HG02642 (cell line): Measurements from ENCODE around the gene TARS2.

Experiments
- ATAC-seq: cut with Tn5 transposase; IDR thresholded peaks from one replicate; pipeline ENCODE4 v1.9.1; 2021; ENCODE audit warnings: mild to moderate bottlenecking; ENCODE audit not compliant: unreplicated experiment, poor library complexity

The TARS2 gene

DNA sequence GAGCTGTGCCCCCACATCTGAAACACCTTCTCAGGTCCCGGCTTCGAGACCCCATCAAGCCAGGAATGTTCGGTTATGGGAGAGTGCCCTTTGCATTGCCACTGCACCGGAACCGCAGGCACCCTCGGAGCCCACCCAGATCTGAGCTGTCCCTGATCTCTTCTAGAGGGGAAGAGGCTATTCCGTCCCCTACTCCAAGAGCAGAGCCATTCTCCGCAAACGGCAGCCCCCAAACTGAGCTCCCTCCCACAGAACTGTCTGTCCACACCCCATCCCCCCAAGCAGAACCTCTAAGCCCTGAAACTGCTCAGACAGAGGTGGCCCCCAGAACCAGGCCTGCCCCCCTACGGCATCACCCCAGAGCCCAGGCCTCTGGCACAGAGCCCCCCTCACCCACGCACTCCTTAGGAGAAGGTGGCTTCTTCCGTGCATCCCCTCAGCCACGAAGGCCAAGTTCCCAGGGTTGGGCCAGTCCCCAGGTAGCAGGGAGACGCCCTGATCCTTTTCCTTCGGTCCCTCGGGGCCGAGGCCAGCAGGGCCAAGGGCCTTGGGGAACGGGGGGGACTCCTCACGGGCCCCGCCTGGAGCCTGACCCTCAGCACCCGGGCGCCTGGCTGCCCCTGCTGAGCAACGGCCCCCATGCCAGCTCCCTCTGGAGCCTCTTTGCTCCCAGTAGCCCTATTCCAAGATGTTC lies 66.3 kb downstream of the TARS2 start:
- ATAC-seq, result no peak

DNA sequence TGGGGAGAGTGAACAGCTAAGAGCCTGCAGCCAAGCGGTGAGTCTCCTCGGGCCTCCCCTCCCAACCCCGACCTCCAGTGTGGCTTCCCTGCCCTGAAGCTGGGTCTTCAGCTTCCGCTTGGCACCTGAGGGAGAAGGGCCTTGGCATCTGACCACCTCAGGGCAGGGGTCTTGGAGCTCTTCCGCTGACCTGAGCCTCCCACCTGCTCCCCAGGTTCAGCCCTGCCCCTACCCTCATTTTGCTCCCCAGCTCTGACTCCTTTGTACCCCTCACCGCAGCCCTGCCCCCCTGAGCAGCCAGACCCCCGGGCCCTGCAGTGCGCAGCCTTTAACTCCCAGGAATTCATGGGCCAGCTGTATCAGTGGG lies 66.8 kb downstream of the TARS2 start:
- ATAC-seq, result no peak

DNA sequence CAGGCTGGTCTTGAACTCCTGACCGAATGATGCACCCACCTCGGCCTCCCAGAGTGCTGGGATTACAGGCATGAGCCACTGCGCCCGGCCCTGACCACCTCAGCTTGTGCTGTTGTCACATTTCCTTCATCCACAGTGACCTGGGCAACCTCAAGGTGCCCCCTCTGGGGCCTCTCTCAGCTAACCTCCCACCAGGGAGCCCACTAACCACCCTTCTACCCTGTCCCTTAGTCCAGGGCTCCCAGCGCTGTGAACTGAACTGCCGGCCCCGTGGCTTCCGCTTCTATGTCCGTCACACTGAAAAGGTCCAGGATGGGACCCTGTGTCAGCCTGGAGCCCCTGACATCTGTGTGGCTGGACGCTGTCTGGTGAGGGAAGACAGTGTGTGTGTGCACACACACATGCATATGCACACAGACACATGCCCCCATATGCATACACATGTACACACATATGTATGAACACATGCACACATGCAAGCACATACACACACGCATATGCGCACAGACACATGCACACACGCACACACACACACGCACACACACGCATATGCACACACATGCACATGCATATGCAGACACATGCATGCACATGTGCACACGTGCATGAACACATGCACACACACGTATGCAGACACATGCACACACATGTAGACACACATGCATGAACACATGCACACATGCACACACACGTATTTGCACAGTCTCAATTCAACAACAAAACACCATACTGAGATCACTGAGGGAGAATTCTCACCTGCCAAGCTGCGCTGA lies 68.2 kb downstream of the TARS2 start:
- ATAC-seq, result no peak

DNA sequence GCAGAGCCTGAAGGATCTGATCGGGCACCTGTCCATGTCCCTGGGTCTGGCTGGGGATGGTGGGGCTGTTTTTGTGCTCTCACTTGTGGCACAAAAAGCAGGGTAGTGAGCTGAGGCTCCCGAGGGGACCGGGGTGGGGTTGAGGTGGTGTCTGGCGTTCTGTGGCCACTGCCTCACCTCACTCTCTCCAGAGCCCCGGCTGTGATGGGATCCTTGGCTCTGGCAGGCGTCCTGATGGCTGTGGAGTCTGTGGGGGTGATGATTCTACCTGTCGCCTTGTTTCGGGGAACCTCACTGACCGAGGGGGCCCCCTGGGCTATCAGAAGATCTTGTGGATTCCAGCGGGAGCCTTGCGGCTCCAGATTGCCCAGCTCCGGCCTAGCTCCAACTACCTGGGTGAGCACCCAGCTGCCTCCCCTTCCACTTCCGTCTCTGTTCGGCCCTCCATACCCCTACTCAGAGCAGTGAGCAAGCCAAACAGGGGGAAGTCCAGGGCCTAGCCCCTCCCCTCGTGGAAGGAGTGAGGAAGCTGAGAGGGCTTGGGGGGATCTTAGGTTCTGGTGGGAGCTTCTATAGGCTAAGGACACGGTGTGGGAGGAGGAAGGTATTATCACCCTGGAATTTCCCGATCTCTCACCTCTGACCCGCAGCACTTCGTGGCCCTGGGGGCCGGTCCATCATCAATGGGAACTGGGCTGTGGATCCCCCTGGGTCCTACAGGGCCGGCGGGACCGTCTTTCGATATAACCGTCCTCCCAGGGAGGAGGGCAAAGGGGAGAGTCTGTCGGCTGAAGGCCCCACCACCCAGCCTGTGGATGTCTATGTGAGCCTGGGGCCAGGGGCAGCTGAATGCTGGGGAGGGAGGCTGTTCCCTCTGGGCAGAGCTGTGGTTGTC lies 69.0 kb downstream of the TARS2 start:
- no peak for ATAC-seq

DNA sequence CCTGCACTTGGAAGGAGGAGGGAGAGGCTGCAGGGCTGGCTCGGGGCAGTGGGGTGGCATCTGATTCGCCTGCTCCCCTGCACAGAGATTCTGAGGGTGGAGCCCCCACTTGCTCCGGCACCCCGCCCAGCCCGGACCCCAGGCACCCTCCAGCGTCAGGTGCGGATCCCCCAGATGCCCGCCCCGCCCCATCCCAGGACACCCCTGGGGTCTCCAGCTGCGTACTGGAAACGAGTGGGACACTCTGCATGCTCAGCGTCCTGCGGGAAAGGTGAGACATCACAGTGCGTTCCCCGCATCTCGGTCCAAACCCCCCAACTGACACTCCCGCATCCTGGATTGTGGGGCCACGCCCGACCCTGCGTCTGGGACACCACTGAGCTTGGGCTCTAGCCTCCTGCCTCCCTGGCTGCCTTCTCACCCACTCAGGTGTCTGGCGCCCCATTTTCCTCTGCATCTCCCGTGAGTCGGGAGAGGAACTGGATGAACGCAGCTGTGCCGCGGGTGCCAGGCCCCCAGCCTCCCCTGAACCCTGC lies 69.9 kb downstream of the TARS2 start:
- no peak for ATAC-seq
